Measurements from ENCODE around the gene MYL5. TPM values are rescaled to one million over a fixed set of nuclear protein-coding genes. Genes with fewer than 3 reads are reported as not detected.
"Not testable (repeated sequence)": the region's sequence is repeated elsewhere in the genome, so short reads cannot be mapped to it uniquely, and the experiment has no call there.

Gene MYL5
- total and polyA plus RNA-seq, 2 of the 4 experiments (the other 2 are of a cell fraction), result 9.1 to 16.0 TPM

DNA sequence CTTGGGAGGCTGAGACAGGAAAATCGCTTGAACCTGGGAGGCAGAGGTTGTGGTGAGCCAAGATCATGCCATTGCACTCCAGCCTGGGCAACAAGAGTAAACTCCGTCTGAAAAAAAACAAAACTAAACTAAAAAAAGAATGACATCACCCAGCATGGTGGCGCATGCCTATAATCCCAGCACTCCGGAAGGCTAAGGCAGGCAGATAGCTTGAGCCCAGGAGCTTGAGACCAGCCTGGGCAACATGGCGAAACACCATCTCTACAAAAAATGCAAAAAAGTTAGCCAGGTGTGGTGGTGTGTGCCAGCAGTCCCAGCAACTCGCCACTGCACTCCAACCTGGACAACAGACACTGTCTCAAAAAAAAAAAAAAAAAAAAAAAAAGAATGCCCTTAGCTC, 32.0 kb upstream of the MYL5 start:
- H3K4me3 ChIP-seq (ENCODE audit: insufficient read depth, low read depth, low read length); H3K9me1 ChIP-seq (ENCODE audit: insufficient read depth, low read length); CTCF ChIA-PET; H2AK5ac ChIP-seq (ENCODE audit: low read depth, low read length); H3K14ac ChIP-seq (replicated peaks; ENCODE audit: low read depth, low read length); H3K23ac ChIP-seq (ENCODE audit: low read depth, low read length); intact Hi-C loops (cut with micrococcal nuclease); H4K8ac ChIP-seq (ENCODE audit: low read depth in 2 of 2, low read length in 2 of 2); H3K4me1 ChIP-seq (ENCODE audit: control insufficient read depth, insufficient read depth, low read length); H2BK20ac ChIP-seq (ENCODE audit: low read depth, low read length); H3K56ac ChIP-seq (ENCODE audit: extremely low read depth, insufficient read depth, low read length); H4K20me1 ChIP-seq (ENCODE audit: insufficient read depth, low read length); H3K9me3 ChIP-seq (ENCODE audit: control insufficient read depth, insufficient read depth, low read length); BruUV-seq (replicated peaks); H3K9ac ChIP-seq (ENCODE audit: low read depth, low read length); DNase-seq; H3K18ac ChIP-seq (ENCODE audit: low read depth, low read length); H3K27me3 ChIP-seq (ENCODE audit: control insufficient read depth, insufficient read depth, low read length); H2BK5ac ChIP-seq (ENCODE audit: low read depth, low read length, poor library complexity, severe bottlenecking); H2BK15ac ChIP-seq (ENCODE audit: low read depth, low read length); H2BK120ac ChIP-seq (ENCODE audit: low read depth, low read length); H4K5ac ChIP-seq (ENCODE audit: low read depth, low read length); ATAC-seq (ENCODE audit: low read depth); H2AFZ ChIP-seq (replicated peaks; ENCODE audit: low read length, poor library complexity); H3K4me2 ChIP-seq (ENCODE audit: low read depth, low read length); H3K27ac ChIP-seq (ENCODE audit: insufficient read depth, low read length); dilution Hi-C loops (cut with HindIII; ENCODE audit: low sequenced_read_pairs, unreplicated experiment); H3K79me1 ChIP-seq (ENCODE audit: low read depth in 1 of 2, low read length in 2 of 2); H3K4ac ChIP-seq (ENCODE audit: low read depth, low read length); in situ Hi-C loops (cut with MboI; ENCODE audit: low sequenced_read_pairs); H2AK9ac ChIP-seq (replicated peaks; ENCODE audit: low read depth, low read length, poor library complexity); H4K91ac ChIP-seq (ENCODE audit: insufficient read depth, low read depth, low read length); POLR2A ChIA-PET (ENCODE audit: unreplicated experiment); H3K36me3 ChIP-seq (ENCODE audit: control insufficient read depth, insufficient read depth, low read length): not testable (repeated sequence)
- WGBS, 2 experiments (ENCODE audit: extremely low coverage in 2 of 2, insufficient read length in 1 of 2), result no CpG with 5 or more reads among the region's 6 CpGs

Data from IMR-90 (cell line).